Measurements from ENCODE around the gene AUNIP.

AUNIP gene

GRCh38 chr1:25858906-25859789 lies at the start of gene AUNIP:
AUNIP (minus strand) TSS chr1:25859457; CDS start chr1:25859357, 100 bp downstream.
- DNase-seq = peak; percentile 58

- no peak for DNase-seq
These were observed 49.8 kb upstream of the AUNIP start for GRCh38 chr1:25909040-25909439.

GRCh38 chr1:25908161-25908560 lies 48.9 kb upstream of the AUNIP start:
- no peak for DNase-seq

- DNase-seq = no peak
These were observed 48.3 kb upstream of the AUNIP start for GRCh38 chr1:25907601-25908000.

DNA sequence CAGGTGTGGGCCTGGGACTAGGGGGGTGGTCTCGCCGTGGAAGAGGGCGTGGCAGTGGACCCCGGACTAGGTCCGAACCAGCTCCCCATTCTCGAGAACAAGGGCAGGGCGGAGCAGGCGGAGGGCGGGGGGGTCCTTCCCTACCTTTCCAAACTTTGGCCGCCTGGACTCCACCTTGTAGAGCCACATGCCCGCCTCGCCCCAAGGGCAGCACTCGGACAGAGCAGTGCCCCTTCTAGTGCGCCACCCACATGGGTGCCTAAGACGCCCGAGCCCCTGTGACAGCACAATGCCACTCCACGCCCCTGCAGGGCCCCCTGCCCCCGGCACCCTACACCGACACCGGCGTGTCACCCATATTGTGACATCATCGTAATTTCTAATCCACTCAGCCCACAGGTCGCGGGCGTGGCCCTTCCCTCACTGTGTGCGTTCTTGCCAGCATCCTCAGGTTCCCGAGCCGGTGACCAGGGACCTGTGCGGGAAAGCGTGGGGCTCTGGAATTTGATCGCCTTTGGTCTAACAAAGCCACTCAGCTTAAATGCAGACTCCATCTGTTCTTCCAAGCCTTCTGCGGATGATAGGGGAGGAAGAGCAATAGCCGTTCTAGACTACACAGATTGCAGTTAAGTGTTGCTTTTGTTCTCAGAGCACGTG lies 47.5 kb upstream of the AUNIP start:
- DNase-seq = no peak

- peak; percentile 88 for DNase-seq
These were observed 46.7 kb upstream of the AUNIP start, which contains the start of gene STMN1 for GRCh38 chr1:25905680-25906643. STMN1 (minus strand) TSS chr1:25906419; CDS start chr1:25904676, 1,743 bp downstream.

GRCh38 chr1:25904943-25905679 lies 45.9 kb upstream of the AUNIP start:
- peak; percentile 87 for DNase-seq

DNA sequence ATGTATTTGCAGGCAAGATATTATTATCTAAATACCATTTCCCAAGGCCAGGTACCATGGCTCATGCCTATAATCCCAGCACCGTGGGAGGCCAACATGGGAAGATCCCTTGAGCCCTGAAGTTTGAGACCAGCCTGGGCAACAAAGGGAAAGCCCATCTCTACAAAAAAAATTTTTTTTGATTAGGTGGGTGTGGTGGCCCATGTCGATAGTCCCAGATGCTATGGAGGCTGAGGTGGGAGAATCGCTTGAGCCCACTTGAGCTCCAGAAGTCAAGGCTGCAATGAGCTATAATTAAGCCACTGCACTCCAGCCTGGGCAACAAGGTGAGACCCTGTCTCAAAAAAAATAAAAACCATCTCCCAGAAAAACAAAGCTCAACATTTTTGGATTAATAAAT lies 44.7 kb upstream of the AUNIP start:
- no peak for DNase-seq

DNA sequence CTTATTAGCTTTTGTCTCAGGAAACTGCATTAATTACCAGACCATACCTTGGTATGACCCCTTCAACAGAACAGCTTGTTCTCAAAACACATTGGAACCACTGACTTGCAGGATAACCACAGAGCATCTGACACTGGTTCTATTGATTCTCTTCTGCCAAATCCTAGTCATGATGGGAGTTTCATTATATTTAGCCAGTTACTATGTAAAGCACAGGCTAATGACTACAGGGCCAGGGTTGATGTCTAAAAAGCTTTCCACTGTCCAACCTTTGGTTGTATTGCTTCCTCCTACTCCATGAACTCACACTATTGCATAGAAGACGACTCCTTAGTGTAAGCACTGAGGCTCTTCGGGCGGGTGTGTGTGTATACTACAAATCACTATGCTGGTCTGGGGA lies 43.2 kb upstream of the AUNIP start:
- no peak for DNase-seq

DNA sequence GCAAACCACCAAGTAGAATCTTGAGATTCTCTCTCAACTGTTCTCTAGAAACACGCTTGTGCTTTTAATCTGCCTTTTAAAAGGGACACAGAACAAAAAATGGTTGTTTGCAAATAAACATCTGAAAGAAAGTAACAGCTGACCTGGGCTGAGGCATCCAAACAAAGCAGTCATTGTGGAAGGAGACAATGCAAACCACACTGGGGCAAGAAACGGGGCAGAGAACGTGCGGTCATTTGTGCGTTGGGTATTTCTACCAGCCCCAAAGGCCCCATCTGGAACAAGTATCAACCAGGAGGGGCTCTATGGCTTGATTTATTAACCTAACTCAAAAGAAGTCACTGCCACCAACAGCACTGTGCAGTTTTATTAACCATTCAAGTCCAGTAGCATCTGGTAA lies 41.0 kb upstream of the AUNIP start:
- DNase-seq = no peak

GRCh38 chr1:25899792-25900191 lies 40.5 kb upstream of the AUNIP start:
- no peak for DNase-seq

- no peak for DNase-seq
These were observed 39.2 kb upstream of the AUNIP start for GRCh38 chr1:25898223-25899015.

- no peak for DNase-seq
These were observed 38.5 kb upstream of the AUNIP start for GRCh38 chr1:25897754-25898153.

- DNase-seq = peak; percentile 23
These were observed 37.0 kb upstream of the AUNIP start for GRCh38 chr1:25896266-25896665.

DNA sequence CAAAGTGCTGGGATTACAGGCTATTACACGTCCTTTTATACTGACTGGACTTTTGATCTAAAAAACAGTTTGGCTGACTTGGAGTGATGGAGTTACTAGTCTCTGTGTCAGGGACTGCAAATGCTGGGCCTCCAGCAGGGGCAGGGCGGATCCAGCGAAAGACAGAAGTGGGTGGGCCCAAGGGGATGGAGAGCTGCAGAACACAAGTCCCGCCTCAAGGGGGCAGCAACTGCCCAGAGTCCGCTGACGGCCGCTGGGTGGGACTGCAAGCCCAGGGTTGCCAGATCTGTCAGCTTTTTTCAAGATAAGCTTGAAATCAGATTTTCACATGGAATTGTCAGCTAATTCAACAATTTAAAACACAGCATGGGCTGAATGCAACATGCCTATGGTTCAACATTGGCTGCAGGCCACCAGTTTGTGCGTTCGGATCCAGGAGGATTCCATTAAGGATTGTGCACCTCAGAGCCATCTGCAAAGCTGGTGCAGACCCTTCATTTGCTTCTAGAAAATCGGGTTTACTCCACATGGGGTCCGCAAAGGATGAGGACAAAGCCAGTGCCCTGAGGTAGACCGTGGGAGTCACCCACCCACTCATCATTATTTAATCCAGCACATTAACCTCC lies 36.2 kb upstream of the AUNIP start:
- peak; percentile 69 for DNase-seq

DNA sequence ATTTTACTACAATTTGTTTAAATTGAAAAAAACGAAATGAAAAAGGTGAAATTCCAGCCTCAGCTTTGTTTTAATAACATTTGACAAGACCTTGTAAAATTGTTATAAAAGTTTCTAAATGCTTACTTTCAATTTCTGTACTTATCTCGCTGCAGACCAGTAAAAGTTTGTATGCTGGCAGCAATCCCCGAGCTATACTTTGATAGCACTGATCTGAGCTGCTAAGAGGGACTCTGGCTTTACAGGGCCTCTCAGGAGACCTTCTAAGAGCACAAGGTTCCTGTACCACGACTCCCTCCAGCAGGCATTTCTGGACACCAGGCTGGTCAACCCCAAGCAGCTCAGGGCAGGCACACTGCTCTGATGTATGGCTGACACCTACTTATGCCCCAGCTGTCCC lies 33.9 kb upstream of the AUNIP start:
- no peak for DNase-seq

DNA sequence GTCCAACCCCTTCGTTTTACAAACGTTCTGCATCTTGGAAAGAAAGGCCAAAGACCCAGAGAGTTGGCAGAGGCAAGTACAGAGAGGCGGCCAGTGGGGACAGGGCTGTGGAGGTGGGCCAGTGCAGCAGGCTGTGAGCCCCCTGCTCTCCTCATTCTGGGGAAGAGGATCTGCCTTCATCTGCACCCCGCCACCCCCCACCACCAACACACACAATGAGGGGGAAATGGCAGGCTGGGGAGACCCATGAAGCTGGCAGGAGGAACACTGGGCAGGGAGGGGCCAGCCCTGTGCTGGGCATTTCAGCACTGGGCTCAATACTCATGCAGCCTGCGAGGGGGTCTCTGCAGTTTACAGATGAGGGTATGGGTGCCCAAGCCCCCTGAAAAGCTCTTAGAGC lies 32.3 kb upstream of the AUNIP start:
- DNase-seq = no peak

GRCh38 chr1:25890239-25891034 lies 31.2 kb upstream of the AUNIP start:
- DNase-seq = no peak

GRCh38 chr1:25889470-25889869 lies 30.2 kb upstream of the AUNIP start:
- DNase-seq = no peak

DNA sequence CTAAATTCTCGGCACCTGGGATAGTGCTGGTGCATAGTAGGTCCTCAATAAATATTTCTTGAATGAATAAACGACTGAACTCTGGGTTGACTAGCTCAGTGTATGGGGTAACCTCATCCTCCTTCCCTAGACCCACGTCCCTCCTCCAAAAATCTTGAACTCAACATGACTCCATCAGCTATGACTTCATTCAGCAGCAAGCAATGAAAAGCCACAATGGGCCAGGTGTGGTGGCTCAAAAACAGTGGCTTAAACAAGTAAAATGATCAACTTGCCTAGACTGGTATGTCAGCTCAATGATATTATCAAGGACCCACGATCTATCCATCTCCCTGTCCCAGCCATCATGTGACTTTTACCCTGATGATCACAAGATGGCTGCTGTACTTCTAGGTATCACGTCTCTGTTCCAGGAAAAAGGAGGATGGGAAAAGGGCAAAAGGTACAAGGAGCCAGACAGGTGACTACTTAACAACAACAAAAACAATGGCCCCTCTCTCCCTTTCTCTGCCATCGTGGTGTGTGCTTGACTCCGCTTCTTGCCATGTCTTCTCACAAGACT lies 29.2 kb upstream of the AUNIP start:
- DNase-seq = no peak
